Measurements from ENCODE around the gene CLTCL1.

The CLTCL1 gene

GRCh38 chr22:19226428-19226827, 65.1 kb downstream of the CLTCL1 start:
- no peaks in the 10 kb centered on the region for H3K9me3 Mint-ChIP-seq
- no peak for DNase-seq (ENCODE audit: low spot score)
- peaks cover 3% of the 10 kb centered on the region for H3K27me3 Mint-ChIP-seq (ENCODE audit: low read depth)
- H3K4me3 Mint-ChIP-seq: no peak overlapping the region
- H3K27ac Mint-ChIP-seq: no peak overlapping the region
- no peaks in the 10 kb centered on the region for H3K36me3 Mint-ChIP-seq (ENCODE audit: low read depth)
- no peaks in the 10 kb centered on the region for H3K4me1 Mint-ChIP-seq (ENCODE audit: low read depth)

GRCh38 chr22:19225560-19225959, 66.0 kb downstream of the CLTCL1 start:
- no peaks in the 10 kb centered on the region for H3K36me3 Mint-ChIP-seq (ENCODE audit: low read depth)
- no peaks in the 10 kb centered on the region for H3K9me3 Mint-ChIP-seq
- no peak for DNase-seq (ENCODE audit: low spot score)
- H3K4me1 Mint-ChIP-seq (ENCODE audit: low read depth): no peaks in the 10 kb centered on the region
- no peak overlapping the region for H3K27ac Mint-ChIP-seq
- no peak overlapping the region for H3K4me3 Mint-ChIP-seq
- peaks cover 3% of the 10 kb centered on the region for H3K27me3 Mint-ChIP-seq (ENCODE audit: low read depth)

GRCh38 chr22:19224985-19225384, 66.5 kb downstream of the CLTCL1 start:
- no peak overlapping the region for H3K4me3 Mint-ChIP-seq
- H3K9me3 Mint-ChIP-seq: no peaks in the 10 kb centered on the region
- peaks cover 3% of the 10 kb centered on the region for H3K27me3 Mint-ChIP-seq (ENCODE audit: low read depth)
- H3K27ac Mint-ChIP-seq: no peak overlapping the region
- no peaks in the 10 kb centered on the region for H3K4me1 Mint-ChIP-seq (ENCODE audit: low read depth)
- DNase-seq (ENCODE audit: low spot score): no peak
- H3K36me3 Mint-ChIP-seq (ENCODE audit: low read depth): no peaks in the 10 kb centered on the region

GRCh38 chr22:19224557-19224956, 67.0 kb downstream of the CLTCL1 start:
- Mint-ChIP-seq H3K4me1 (ENCODE audit: low read depth) (no peaks in the 10 kb centered on the region), H3K36me3 (ENCODE audit: low read depth) (no peaks in the 10 kb centered on the region), H3K4me3 (no peak overlapping the region), H3K27ac (no peak overlapping the region), H3K9me3 (no peaks in the 10 kb centered on the region), H3K27me3 (ENCODE audit: low read depth) (peaks cover 3% of the 10 kb centered on the region)
- no peak for DNase-seq (ENCODE audit: low spot score)

GRCh38 chr22:19223617-19224016, 67.9 kb downstream of the CLTCL1 start:
- Mint-ChIP-seq H3K4me1 (ENCODE audit: low read depth) (no peaks in the 10 kb centered on the region), H3K9me3 (no peaks in the 10 kb centered on the region), H3K27ac (no peak overlapping the region), H3K36me3 (ENCODE audit: low read depth) (no peaks in the 10 kb centered on the region), H3K27me3 (ENCODE audit: low read depth) (no peaks in the 10 kb centered on the region), H3K4me3 (no peak overlapping the region)
- no peak for DNase-seq (ENCODE audit: low spot score)

GRCh38 chr22:19223110-19223509, 68.4 kb downstream of the CLTCL1 start:
- Mint-ChIP-seq H3K27ac (no peak overlapping the region), H3K4me1 (ENCODE audit: low read depth) (no peaks in the 10 kb centered on the region), H3K4me3 (no peak overlapping the region), H3K9me3 (no peaks in the 10 kb centered on the region), H3K27me3 (ENCODE audit: low read depth) (no peaks in the 10 kb centered on the region), H3K36me3 (ENCODE audit: low read depth) (no peaks in the 10 kb centered on the region)
- no peak for DNase-seq (ENCODE audit: low spot score)

- no peak for DNase-seq (ENCODE audit: low spot score)
- Mint-ChIP-seq H3K4me1 (ENCODE audit: low read depth) (peaks cover 2% of the 10 kb centered on the region), H3K36me3 (ENCODE audit: low read depth) (no peaks in the 10 kb centered on the region), H3K9me3 (no peaks in the 10 kb centered on the region), H3K4me3 (no peak overlapping the region), H3K27me3 (ENCODE audit: low read depth) (no peaks in the 10 kb centered on the region), H3K27ac (no peak overlapping the region)
Observed at GRCh38 chr22:19222242-19223005, 69.1 kb downstream of the CLTCL1 start.

GRCh38 chr22:19220867-19221266, 70.7 kb downstream of the CLTCL1 start:
- Mint-ChIP-seq H3K36me3 (ENCODE audit: low read depth) (no peaks in the 10 kb centered on the region), H3K9me3 (no peaks in the 10 kb centered on the region), H3K27me3 (ENCODE audit: low read depth) (no peaks in the 10 kb centered on the region), H3K27ac (no peak overlapping the region), H3K4me3 (no peak overlapping the region), H3K4me1 (ENCODE audit: low read depth) (peaks cover 2% of the 10 kb centered on the region)
- DNase-seq (ENCODE audit: low spot score): no peak

- no peak for DNase-seq (ENCODE audit: low spot score)
- no peak overlapping the region for H3K4me3 Mint-ChIP-seq
- H3K27ac Mint-ChIP-seq: no peak overlapping the region
- no peaks in the 10 kb centered on the region for H3K36me3 Mint-ChIP-seq (ENCODE audit: low read depth)
- H3K9me3 Mint-ChIP-seq: no peaks in the 10 kb centered on the region
- H3K4me1 Mint-ChIP-seq (ENCODE audit: low read depth): peaks cover 2% of the 10 kb centered on the region
- H3K27me3 Mint-ChIP-seq (ENCODE audit: low read depth): peaks cover 3% of the 10 kb centered on the region
Observed at GRCh38 chr22:19218541-19219233, 72.8 kb downstream of the CLTCL1 start.

- no peak overlapping the region for H3K4me3 Mint-ChIP-seq
- DNase-seq (ENCODE audit: low spot score): no peak
- no peaks in the 10 kb centered on the region for H3K9me3 Mint-ChIP-seq
- no peak overlapping the region for H3K27ac Mint-ChIP-seq
- H3K36me3 Mint-ChIP-seq (ENCODE audit: low read depth): no peaks in the 10 kb centered on the region
- H3K4me1 Mint-ChIP-seq (ENCODE audit: low read depth): peaks cover 2% of the 10 kb centered on the region
- peaks cover 13% of the 10 kb centered on the region for H3K27me3 Mint-ChIP-seq (ENCODE audit: low read depth)
Observed at GRCh38 chr22:19216579-19216978, 74.9 kb downstream of the CLTCL1 start.

GRCh38 chr22:19215360-19215759, 76.2 kb downstream of the CLTCL1 start:
- Mint-ChIP-seq H3K27ac (no peak overlapping the region), H3K36me3 (ENCODE audit: low read depth) (no peaks in the 10 kb centered on the region)

GRCh38 chr22:19214078-19214473, 77.4 kb downstream of the CLTCL1 start:
- Mint-ChIP-seq H3K9me3 (no peaks in the 10 kb centered on the region), H3K27ac (no peak overlapping the region), H3K36me3 (ENCODE audit: low read depth) (no peaks in the 10 kb centered on the region), H3K4me3 (no peak overlapping the region), H3K27me3 (ENCODE audit: low read depth) (peaks cover 19% of the 10 kb centered on the region), H3K4me1 (ENCODE audit: low read depth) (peaks cover 2% of the 10 kb centered on the region)
- no peak for DNase-seq (ENCODE audit: low spot score)

More at GRCh38 chr22:19215360-19215759, 76.2 kb downstream of the CLTCL1 start:
- H3K4me1 Mint-ChIP-seq (ENCODE audit: low read depth): peaks cover 2% of the 10 kb centered on the region
- peaks cover 13% of the 10 kb centered on the region for H3K27me3 Mint-ChIP-seq (ENCODE audit: low read depth)
- H3K9me3 Mint-ChIP-seq: no peaks in the 10 kb centered on the region
- no peak for DNase-seq (ENCODE audit: low spot score)
- no peak overlapping the region for H3K4me3 Mint-ChIP-seq

- Mint-ChIP-seq H3K4me1 (ENCODE audit: low read depth) (peaks cover 2% of the 10 kb centered on the region), H3K9me3 (no peaks in the 10 kb centered on the region), H3K27ac (no peak overlapping the region), H3K36me3 (ENCODE audit: low read depth) (no peaks in the 10 kb centered on the region), H3K4me3 (no peak overlapping the region), H3K27me3 (ENCODE audit: low read depth) (peaks cover 21% of the 10 kb centered on the region)
- no peak for DNase-seq (ENCODE audit: low spot score)
Observed at GRCh38 chr22:19213442-19214077, 78.0 kb downstream of the CLTCL1 start.

- Mint-ChIP-seq H3K9me3 (no peaks in the 10 kb centered on the region), H3K4me1 (ENCODE audit: low read depth) (peaks cover 2% of the 10 kb centered on the region), H3K4me3 (no peak overlapping the region), H3K27ac (no peak overlapping the region), H3K27me3 (ENCODE audit: low read depth) (peaks cover 21% of the 10 kb centered on the region), H3K36me3 (ENCODE audit: low read depth) (no peaks in the 10 kb centered on the region)
- no peak for DNase-seq (ENCODE audit: low spot score)
Observed at GRCh38 chr22:19213001-19213400, 78.5 kb downstream of the CLTCL1 start.
